GM18870 (cell line): Measurements from ENCODE around the gene KIF4B.

ENCODE experiments used
- ATAC-seq: cut with Tn5 transposase; IDR thresholded peaks from one replicate; pipeline ENCODE4 v1.9.1; 2021; ENCODE audit warnings: moderate library complexity; ENCODE audit not compliant: unreplicated experiment

The KIF4B gene

DNA sequence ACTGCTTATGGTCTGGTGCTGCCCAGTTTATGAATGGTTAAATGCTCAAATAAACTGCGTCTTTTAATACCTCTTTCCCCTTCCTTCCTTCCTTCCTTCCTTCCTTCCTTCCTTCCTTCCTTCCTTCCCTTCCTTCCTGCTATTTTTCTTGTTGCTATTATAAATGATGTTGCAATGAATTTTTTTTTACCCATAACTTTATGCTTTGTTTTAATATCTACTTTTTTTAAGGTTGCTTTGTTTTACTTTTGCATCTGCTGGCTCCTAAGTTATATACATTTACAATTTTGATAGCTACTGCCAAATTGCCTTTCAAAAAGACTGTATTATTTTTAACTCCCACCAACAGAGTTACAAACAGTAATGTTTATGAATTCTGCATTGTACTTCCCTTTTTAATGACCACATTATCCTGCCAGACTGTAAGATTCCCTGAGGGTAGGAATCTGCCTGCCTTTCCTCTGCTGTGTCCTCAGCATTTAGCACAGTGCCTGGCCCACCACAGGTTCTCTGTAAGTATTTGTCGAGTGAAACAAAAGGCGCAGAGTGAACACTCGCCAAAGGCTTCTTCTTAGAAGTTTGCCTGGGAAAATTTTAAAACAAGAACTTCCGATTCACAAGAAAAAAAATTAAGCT, 36.9 kb downstream of the KIF4B start:
- ATAC-seq = no peak

GRCh38 chr5:155052532-155052931, 39.0 kb downstream of the KIF4B start:
- no peak for ATAC-seq

- no peak for ATAC-seq
Observed at GRCh38 chr5:155053501-155053900, 39.9 kb downstream of the KIF4B start.

GRCh38 chr5:155056644-155057269, 43.2 kb downstream of the KIF4B start:
- no peak for ATAC-seq

- no peak for ATAC-seq
Observed at GRCh38 chr5:155057626-155058025, 44.1 kb downstream of the KIF4B start.

DNA sequence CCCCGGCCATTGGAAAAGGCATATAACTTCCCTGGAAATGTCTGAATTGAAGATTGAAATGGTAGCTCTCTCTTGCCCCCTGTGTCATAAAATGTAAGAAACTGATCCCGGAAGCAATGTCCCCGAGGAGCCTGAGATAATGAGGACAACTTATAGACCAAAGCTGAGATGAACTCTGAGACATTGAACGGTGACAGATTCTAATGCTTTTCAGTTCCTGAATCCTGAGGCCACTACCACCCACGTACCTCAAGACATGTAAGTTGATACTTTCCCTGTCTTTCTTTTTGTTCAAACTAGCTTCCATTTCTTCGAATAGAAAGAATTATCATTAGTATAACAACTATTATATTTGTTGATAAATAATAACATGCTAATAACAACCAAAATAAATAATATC, 51.0 kb downstream of the KIF4B start:
- ATAC-seq = peak; percentile 72

DNA sequence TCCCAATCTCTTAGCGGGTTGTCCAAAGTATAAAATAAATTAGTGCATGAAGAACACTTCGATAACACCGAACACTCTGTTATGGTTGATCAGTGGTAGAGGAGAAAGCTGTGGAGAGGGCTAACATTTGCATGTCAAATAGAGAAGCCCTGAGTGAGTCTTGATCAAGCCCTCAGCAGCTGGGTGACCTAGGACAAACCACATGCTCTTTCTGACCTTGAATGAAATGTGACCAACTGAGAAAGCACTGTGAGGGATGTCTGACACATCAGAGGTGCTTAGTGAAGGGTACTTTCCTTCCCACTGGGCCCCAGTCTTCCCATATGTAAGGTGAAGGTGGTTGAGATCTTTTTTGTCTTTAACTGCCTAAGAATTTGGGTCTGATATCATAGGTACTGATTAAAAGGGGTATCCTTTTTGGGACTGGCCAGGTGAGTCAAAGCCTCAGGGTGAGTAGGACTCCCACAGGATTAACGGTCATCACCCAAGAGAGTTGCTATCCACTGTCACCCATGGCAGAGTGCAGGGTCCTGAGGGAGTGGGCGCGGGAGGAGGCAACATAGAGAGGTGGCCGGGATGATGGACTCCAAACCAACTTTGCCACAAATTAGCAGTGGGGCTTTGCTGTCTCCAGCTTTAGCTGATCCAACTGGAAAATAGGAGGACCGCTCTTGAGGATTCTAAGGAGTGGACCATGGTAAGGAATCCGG, 53.5 kb downstream of the KIF4B start:
- ATAC-seq = no peak
